ENCODE data around the gene TSPAN4. TPM values are rescaled to one million over a fixed set of nuclear protein-coding genes. Genes with fewer than 3 reads are reported as not detected.
A peak's percentile ranks its signal among the peaks of the same experiment; 100 is the strongest.

Gene TSPAN4
- total and polyA plus RNA-seq, 2 of the 13 experiments (the other 11 are each of a cell fraction or from before 2014, with no cell fraction given) = 31.7 to 68.3 TPM

DNA sequence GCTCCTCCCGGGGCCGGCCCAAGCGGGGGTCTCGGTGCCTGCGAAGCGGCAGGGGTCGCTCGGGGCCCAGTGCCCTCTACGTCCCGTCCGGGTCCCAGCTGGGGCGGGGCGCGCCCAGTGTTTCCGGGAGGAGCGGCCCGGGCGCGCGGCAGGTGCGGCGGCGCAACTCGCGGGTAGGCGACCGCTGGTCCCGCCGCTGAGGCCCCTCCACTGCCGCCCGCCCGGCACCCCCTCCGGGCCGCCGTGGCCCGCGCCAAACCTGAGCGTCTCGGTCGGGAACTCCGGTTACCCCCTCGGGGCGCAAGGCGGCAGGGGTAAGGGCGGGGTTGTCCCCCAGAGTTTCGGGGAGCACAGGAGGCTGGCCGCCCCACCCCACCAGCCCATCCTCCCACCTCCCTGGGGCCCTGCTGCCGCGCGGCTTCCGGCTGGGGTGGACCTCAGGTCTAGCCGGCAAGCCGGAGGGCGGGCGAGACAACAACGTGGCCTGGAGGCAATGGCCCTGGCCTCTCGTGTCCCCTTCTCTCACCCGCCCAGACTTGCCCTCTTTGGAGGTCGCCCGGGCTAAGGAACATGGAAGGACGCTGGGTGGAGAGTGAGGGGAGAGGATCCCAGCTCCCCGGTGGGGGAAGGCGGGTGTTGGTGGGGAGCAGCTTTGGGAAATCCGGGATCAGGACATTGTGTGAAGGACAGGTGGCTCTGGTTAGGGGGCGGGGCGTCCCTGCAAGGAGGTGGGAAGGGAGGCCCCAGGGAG lies 15.3 kb upstream of the TSPAN4 start (continued):
- TF ChIP-seq, protein P1, sequence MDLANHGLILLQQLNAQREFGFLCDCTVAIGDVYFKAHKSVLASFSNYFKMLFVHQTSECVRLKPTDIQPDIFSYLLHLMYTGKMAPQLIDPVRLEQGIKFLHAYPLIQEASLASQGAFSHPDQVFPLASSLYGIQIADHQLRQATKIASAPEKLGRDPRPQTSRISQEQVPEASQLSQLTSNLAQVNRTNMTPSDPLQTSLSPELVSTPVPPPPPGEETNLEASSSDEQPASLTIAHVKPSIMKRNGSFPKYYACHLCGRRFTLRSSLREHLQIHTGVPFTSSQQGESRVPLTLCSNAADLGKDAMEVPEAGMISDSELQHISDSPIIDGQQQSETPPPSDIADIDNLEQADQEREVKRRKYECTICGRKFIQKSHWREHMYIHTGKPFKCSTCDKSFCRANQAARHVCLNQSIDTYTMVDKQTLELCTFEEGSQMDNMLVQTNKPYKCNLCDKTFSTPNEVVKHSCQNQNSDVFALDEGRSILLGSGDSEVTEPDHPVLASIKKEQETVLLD (CRISPR knock-in tag; IDR thresholded peaks at IDR 0.05; ENCODE audit: low read depth) = peak; percentile 43; the same call in 1 of the 2 replicates
- TF ChIP-seq ZNF333 (CRISPR knock-in tag; IDR thresholded peaks at IDR 0.05; ENCODE audit: borderline replicate concordance) (peak; percentile 83; the same call in 1 of the 2 replicates), ZNF460 (CRISPR knock-in tag; IDR thresholded peaks at IDR 0.05; ENCODE audit: borderline replicate concordance) (no peak), ZNF431 (CRISPR knock-in tag; IDR thresholded peaks at IDR 0.05; ENCODE audit: borderline replicate concordance, low read depth) (no peak; the same call in 1 of the 2 replicates), ATF7 (IDR thresholded peaks at IDR 0.05) (no peak), ATF7 (CRISPR knock-in tag; IDR thresholded peaks at IDR 0.05) (no peak), ZNF232 (CRISPR knock-in tag; IDR thresholded peaks at IDR 0.05; ENCODE audit: borderline replicate concordance) (0 out of 2 replicates have a peak, but pooled peaks have one; percentile 11), ZNF703 (CRISPR knock-in tag; IDR thresholded peaks at IDR 0.05; ENCODE audit: borderline replicate concordance) (peak; percentile 75; the same call in 1 of the 2 replicates), ZNF350 (CRISPR knock-in tag; IDR thresholded peaks at IDR 0.05; ENCODE audit: borderline replicate concordance, low read depth) (peak; percentile 77), ZNF589 (CRISPR knock-in tag; conservative IDR thresholded peaks at IDR 0.05) (no peak), ZNF773 (CRISPR knock-in tag; IDR thresholded peaks at IDR 0.05; ENCODE audit: borderline replicate concordance) (peak; percentile 43; the same call in 1 of the 2 replicates), AKAP8 (CRISPR knock-in tag; IDR thresholded peaks at IDR 0.05) (peak; percentile 90), JDP2 (CRISPR knock-in tag; IDR thresholded peaks at IDR 0.05; ENCODE audit: borderline replicate concordance) (no peak), TBX2 (CRISPR knock-in tag; IDR thresholded peaks at IDR 0.05; ENCODE audit: borderline replicate concordance) (peak; percentile 47; the same call in 1 of the 2 replicates), RELA (CRISPR knock-in tag; IDR thresholded peaks at IDR 0.05) (no peak), ZNF501 (CRISPR knock-in tag; IDR thresholded peaks at IDR 0.05) (no peak), SIN3A (IDR thresholded peaks at IDR 0.05; ENCODE audit: borderline replicate concordance, low read depth, low read length) (peak; percentile 55; the same call in 1 of the 2 replicates)
- TF ChIP-seq, protein P2, sequence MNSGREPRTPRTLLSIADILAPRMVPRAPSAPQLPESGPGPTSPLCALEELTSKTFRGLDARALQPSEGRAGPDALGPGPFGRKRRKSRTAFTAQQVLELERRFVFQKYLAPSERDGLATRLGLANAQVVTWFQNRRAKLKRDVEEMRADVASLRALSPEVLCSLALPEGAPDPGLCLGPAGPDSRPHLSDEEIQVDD (CRISPR knock-in tag; IDR thresholded peaks at IDR 0.05; ENCODE audit: borderline replicate concordance) = peak; percentile 77; the same call in 1 of the 2 replicates
- TF ChIP-seq, protein P3, sequence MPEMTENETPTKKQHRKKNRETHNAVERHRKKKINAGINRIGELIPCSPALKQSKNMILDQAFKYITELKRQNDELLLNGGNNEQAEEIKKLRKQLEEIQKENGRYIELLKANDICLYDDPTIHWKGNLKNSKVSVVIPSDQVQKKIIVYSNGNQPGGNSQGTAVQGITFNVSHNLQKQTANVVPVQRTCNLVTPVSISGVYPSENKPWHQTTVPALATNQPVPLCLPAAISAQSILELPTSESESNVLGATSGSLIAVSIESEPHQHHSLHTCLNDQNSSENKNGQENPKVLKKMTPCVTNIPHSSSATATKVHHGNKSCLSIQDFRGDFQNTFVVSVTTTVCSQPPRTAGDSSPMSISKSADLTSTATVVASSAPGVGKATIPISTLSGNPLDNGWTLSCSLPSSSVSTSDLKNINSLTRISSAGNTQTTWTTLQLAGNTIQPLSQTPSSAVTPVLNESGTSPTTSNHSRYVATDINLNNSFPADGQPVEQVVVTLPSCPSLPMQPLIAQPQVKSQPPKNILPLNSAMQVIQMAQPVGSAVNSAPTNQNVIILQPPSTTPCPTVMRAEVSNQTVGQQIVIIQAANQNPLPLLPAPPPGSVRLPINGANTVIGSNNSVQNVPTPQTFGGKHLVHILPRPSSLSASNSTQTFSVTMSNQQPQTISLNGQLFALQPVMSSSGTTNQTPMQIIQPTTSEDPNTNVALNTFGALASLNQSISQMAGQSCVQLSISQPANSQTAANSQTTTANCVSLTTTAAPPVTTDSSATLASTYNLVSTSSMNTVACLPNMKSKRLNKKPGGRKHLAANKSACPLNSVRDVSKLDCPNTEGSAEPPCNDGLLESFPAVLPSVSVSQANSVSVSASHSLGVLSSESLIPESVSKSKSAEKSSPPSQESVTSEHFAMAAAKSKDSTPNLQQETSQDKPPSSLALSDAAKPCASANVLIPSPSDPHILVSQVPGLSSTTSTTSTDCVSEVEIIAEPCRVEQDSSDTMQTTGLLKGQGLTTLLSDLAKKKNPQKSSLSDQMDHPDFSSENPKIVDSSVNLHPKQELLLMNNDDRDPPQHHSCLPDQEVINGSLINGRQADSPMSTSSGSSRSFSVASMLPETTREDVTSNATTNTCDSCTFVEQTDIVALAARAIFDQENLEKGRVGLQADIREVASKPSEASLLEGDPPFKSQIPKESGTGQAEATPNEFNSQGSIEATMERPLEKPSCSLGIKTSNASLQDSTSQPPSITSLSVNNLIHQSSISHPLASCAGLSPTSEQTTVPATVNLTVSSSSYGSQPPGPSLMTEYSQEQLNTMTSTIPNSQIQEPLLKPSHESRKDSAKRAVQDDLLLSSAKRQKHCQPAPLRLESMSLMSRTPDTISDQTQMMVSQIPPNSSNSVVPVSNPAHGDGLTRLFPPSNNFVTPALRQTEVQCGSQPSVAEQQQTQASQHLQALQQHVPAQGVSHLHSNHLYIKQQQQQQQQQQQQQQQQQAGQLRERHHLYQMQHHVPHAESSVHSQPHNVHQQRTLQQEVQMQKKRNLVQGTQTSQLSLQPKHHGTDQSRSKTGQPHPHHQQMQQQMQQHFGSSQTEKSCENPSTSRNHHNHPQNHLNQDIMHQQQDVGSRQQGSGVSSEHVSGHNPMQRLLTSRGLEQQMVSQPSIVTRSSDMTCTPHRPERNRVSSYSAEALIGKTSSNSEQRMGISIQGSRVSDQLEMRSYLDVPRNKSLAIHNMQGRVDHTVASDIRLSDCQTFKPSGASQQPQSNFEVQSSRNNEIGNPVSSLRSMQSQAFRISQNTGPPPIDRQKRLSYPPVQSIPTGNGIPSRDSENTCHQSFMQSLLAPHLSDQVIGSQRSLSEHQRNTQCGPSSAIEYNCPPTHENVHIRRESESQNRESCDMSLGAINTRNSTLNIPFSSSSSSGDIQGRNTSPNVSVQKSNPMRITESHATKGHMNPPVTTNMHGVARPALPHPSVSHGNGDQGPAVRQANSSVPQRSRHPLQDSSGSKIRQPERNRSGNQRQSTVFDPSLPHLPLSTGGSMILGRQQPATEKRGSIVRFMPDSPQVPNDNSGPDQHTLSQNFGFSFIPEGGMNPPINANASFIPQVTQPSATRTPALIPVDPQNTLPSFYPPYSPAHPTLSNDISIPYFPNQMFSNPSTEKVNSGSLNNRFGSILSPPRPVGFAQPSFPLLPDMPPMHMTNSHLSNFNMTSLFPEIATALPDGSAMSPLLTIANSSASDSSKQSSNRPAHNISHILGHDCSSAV (CRISPR knock-in tag; IDR thresholded peaks at IDR 0.05; ENCODE audit: borderline replicate concordance) = no peak
